ENCODE results near the gene GAB2.

DNA sequence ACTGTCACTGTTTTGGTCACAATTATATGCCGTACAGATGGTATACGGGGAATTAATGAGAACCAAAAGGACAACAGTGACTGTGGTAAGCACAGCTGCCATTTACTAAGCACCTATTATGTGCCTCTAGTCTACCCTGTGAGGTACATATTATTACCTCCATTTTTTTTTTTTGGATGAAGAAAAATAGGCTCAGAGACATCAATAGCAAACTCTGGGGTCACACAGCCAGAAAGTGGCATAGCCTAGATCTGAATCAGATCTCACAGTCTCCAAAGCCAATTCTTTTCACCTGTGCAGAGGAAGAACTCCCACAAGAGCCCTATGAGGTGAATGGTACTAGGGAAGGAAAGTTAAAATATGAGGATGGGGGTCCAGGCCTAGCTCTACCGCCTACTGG lies 160.0 kb downstream of the GAB2 start:
- TF ChIP-seq, protein P1, sequence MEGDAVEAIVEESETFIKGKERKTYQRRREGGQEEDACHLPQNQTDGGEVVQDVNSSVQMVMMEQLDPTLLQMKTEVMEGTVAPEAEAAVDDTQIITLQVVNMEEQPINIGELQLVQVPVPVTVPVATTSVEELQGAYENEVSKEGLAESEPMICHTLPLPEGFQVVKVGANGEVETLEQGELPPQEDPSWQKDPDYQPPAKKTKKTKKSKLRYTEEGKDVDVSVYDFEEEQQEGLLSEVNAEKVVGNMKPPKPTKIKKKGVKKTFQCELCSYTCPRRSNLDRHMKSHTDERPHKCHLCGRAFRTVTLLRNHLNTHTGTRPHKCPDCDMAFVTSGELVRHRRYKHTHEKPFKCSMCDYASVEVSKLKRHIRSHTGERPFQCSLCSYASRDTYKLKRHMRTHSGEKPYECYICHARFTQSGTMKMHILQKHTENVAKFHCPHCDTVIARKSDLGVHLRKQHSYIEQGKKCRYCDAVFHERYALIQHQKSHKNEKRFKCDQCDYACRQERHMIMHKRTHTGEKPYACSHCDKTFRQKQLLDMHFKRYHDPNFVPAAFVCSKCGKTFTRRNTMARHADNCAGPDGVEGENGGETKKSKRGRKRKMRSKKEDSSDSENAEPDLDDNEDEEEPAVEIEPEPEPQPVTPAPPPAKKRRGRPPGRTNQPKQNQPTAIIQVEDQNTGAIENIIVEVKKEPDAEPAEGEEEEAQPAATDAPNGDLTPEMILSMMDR (IDR thresholded peaks at IDR 0.05) = no peak
- no peak for TF ChIP-seq POLR2A (IDR thresholded peaks at IDR 0.05)

Measured in tibial nerve (tissue), 3 donors.